WTC11 (cell line): Measurements from ENCODE around the gene WHAMM. TPM values are rescaled to one million over a fixed set of nuclear protein-coding genes. Genes with fewer than 3 reads are reported as not detected.

Experiments
- ATAC-seq: fragments of 200-7000 bp; cut with Tn5 transposase; 2 replicates; pipeline ENCODE4 v1.10.0; 2021; ENCODE audit warnings: mild to moderate bottlenecking, moderate library complexity
- CTCF ChIA-PET: fragments of 300-600 bp; sonication (Branson Sonifier 250); formaldehyde crosslinking; loops from one replicate; lab custom pipeline; 2021; ENCODE audit warnings: antibody characterized with exemption; lab: Charles Lee
- POLR2A ChIA-PET: fragments of 350-600 bp; sonication (Branson Sonifier 250); formaldehyde crosslinking; loops from one replicate; lab custom pipeline; 2021; ENCODE audit warnings: antibody characterized with exemption; lab: Charles Lee
- DNase-seq: peaks from one replicate; pipeline ENCODE4 v3.0.0; 2021; ENCODE audit warnings: low spot score
- H3K27ac Mint-ChIP-seq: 2 replicates; pipeline ENCODE4 v1.8.0; 2021; ENCODE audit warnings: mixed read lengths
- H3K27me3 Mint-ChIP-seq: 2 replicates; pipeline ENCODE4 v1.8.0; 2021; ENCODE audit warnings: low read depth, mild to moderate bottlenecking, moderate library complexity, mixed read lengths
- H3K36me3 Mint-ChIP-seq: 2 replicates; pipeline ENCODE4 v1.8.0; 2021; ENCODE audit warnings: mixed read lengths
- H3K4me1 Mint-ChIP-seq: 2 replicates; pipeline ENCODE4 v1.8.0; 2022; ENCODE audit warnings: mixed read lengths
- H3K4me3 Mint-ChIP-seq: 2 replicates; pipeline ENCODE4 v1.8.0; 2021; ENCODE audit warnings: mild to moderate bottlenecking, moderate library complexity, mixed read lengths
- H3K9me3 Mint-ChIP-seq: 2 replicates; pipeline ENCODE4 v1.8.0; 2021; ENCODE audit warnings: mixed read lengths
- GABPB1 ChIP-seq: sonication (generic); formaldehyde crosslinking; IDR thresholded peaks from 2 replicates; pipeline ENCODE4 v1.8.1; 2023; ENCODE audit warnings: mild to moderate bottlenecking, missing genetic modification reagents
- JUN ChIP-seq: sonication (generic); formaldehyde crosslinking; IDR thresholded peaks from 2 replicates; pipeline ENCODE4 v1.8.0; 2023; ENCODE audit warnings: mild to moderate bottlenecking, missing genetic modification reagents
- NFE2L1 ChIP-seq: sonication (generic); formaldehyde crosslinking; IDR thresholded peaks from 2 replicates; pipeline ENCODE4 v1.8.1; 2023; ENCODE audit warnings: missing genetic modification reagents
- SP1 ChIP-seq: sonication (generic); formaldehyde crosslinking; conservative IDR thresholded peaks from 2 replicates; pipeline ENCODE4 v1.8.1; 2022; ENCODE audit warnings: missing genetic modification reagents
- TEAD4 ChIP-seq: sonication (generic); formaldehyde crosslinking; IDR thresholded peaks from 2 replicates; pipeline ENCODE4 v1.8.0; 2022; ENCODE audit warnings: mild to moderate bottlenecking, missing genetic modification reagents
- TP53 ChIP-seq: sonication (generic); formaldehyde crosslinking; IDR thresholded peaks from 2 replicates; pipeline ENCODE4 v1.8.1; 2023; ENCODE audit warnings: mild to moderate bottlenecking, missing genetic modification reagents
- ZNF232 ChIP-seq: sonication (generic); formaldehyde crosslinking; IDR thresholded peaks from 2 replicates; pipeline ENCODE4 v1.8.0; 2022; ENCODE audit warnings: mild to moderate bottlenecking, missing genetic modification reagents
- ZNF317 ChIP-seq: sonication (generic); formaldehyde crosslinking; IDR thresholded peaks from 2 replicates; pipeline ENCODE4 v1.8.1; 2023; ENCODE audit warnings: low read depth, mild to moderate bottlenecking, moderate library complexity, missing genetic modification reagents, borderline replicate concordance
- total RNA-seq: library from RNA; stranded (reverse); gene quantifications from 3 replicates; pipeline ENCODE4 v1.2.3, GENCODE V29; 2021
- TF ChIP-seq, protein P1 (sequence below): fragments of 250-450 bp; sonication (Bioruptor Pico); IDR thresholded peaks from 2 replicates; pipeline ENCODE4 v1.9.0; 2021; ENCODE audit warnings: mild to moderate bottlenecking
- TF ChIP-seq, protein P2 (sequence below): sonication (generic); formaldehyde crosslinking; IDR thresholded peaks from 2 replicates; pipeline ENCODE4 v1.8.1; 2023; ENCODE audit warnings: mild to moderate bottlenecking, missing genetic modification reagents, moderate library complexity
- TF ChIP-seq, protein P3 (sequence below): fragments of 250-450 bp; sonication (Bioruptor Pico); IDR thresholded peaks from 2 replicates; pipeline ENCODE4 v1.9.0; 2021; ENCODE audit warnings: mild to moderate bottlenecking, borderline replicate concordance
- TF ChIP-seq, protein P4 (sequence below): sonication (generic); formaldehyde crosslinking; IDR thresholded peaks from 2 replicates; pipeline ENCODE4 v1.8.0; 2022; ENCODE audit warnings: mild to moderate bottlenecking, missing genetic modification reagents
- TF ChIP-seq, protein P5 (sequence below): fragments of 200-600 bp; IDR thresholded peaks from 2 replicates; pipeline ENCODE4 v1.8.0; 2022; ENCODE audit warnings: antibody characterized with exemption
- TF ChIP-seq, protein P6 (sequence below): sonication (generic); formaldehyde crosslinking; IDR thresholded peaks from 2 replicates; pipeline ENCODE4 v1.8.1; 2022; ENCODE audit warnings: low read depth, mild to moderate bottlenecking, moderate library complexity, missing genetic modification reagents, borderline replicate concordance

WHAMM gene
- total RNA-seq, 1 experiment from 2014 or later, result 3.2 TPM

DNA sequence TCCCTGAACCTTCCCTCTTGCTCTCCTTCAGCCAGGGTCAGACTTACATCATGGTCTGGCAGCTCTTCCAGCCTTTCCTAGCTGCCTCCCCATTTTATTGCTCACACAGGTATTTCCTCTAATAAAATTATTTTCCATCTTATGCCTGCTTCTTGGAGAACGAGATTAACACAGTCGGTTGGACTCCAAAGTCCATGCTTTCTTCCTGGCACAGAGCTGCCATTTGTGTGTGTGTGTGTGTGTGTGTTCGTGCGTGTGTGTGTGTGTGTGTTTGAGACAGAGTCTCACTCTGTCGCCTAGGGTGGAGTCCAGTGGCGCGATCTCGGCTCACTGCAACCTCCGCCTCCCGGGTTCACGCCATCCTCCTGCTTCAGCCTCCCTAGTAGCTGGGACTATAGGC is 19.1 kb upstream of the WHAMM start:
- Mint-ChIP-seq H3K27me3 (peaks cover 15% of the 10 kb centered on the region), H3K9me3 (peaks cover 16% of the 10 kb centered on the region), H3K36me3 (no peaks in the 10 kb centered on the region), H3K27ac (no peak overlapping the region), H3K4me3 (no peak overlapping the region), H3K4me1 (no peaks in the 10 kb centered on the region)
- DNase-seq, result no peak
- ATAC-seq, result no peak
- POLR2A ChIA-PET, result no interaction called here
- TF ChIP-seq, protein P1, sequence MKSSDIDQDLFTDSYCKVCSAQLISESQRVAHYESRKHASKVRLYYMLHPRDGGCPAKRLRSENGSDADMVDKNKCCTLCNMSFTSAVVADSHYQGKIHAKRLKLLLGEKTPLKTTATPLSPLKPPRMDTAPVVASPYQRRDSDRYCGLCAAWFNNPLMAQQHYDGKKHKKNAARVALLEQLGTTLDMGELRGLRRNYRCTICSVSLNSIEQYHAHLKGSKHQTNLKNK (CRISPR knock-in tag), result no peak
- TF ChIP-seq, protein P2, sequence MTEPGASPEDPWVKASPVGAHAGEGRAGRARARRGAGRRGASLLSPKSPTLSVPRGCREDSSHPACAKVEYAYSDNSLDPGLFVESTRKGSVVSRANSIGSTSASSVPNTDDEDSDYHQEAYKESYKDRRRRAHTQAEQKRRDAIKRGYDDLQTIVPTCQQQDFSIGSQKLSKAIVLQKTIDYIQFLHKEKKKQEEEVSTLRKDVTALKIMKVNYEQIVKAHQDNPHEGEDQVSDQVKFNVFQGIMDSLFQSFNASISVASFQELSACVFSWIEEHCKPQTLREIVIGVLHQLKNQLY (CRISPR knock-in tag), result no peak
- TF ChIP-seq ZNF232 (no peak), SP1 (CRISPR knock-in tag) (no peak), NFE2L1 (CRISPR knock-in tag) (no peak), JUN (CRISPR knock-in tag) (no peak), TEAD4 (CRISPR knock-in tag) (no peak)
- TF ChIP-seq, protein P3, sequence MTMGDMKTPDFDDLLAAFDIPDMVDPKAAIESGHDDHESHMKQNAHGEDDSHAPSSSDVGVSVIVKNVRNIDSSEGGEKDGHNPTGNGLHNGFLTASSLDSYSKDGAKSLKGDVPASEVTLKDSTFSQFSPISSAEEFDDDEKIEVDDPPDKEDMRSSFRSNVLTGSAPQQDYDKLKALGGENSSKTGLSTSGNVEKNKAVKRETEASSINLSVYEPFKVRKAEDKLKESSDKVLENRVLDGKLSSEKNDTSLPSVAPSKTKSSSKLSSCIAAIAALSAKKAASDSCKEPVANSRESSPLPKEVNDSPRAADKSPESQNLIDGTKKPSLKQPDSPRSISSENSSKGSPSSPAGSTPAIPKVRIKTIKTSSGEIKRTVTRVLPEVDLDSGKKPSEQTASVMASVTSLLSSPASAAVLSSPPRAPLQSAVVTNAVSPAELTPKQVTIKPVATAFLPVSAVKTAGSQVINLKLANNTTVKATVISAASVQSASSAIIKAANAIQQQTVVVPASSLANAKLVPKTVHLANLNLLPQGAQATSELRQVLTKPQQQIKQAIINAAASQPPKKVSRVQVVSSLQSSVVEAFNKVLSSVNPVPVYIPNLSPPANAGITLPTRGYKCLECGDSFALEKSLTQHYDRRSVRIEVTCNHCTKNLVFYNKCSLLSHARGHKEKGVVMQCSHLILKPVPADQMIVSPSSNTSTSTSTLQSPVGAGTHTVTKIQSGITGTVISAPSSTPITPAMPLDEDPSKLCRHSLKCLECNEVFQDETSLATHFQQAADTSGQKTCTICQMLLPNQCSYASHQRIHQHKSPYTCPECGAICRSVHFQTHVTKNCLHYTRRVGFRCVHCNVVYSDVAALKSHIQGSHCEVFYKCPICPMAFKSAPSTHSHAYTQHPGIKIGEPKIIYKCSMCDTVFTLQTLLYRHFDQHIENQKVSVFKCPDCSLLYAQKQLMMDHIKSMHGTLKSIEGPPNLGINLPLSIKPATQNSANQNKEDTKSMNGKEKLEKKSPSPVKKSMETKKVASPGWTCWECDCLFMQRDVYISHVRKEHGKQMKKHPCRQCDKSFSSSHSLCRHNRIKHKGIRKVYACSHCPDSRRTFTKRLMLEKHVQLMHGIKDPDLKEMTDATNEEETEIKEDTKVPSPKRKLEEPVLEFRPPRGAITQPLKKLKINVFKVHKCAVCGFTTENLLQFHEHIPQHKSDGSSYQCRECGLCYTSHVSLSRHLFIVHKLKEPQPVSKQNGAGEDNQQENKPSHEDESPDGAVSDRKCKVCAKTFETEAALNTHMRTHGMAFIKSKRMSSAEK, result no peak
- TF ChIP-seq, protein P4, sequence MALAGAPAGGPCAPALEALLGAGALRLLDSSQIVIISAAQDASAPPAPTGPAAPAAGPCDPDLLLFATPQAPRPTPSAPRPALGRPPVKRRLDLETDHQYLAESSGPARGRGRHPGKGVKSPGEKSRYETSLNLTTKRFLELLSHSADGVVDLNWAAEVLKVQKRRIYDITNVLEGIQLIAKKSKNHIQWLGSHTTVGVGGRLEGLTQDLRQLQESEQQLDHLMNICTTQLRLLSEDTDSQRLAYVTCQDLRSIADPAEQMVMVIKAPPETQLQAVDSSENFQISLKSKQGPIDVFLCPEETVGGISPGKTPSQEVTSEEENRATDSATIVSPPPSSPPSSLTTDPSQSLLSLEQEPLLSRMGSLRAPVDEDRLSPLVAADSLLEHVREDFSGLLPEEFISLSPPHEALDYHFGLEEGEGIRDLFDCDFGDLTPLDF (CRISPR knock-in tag), result no peak
- TF ChIP-seq, protein P5, sequence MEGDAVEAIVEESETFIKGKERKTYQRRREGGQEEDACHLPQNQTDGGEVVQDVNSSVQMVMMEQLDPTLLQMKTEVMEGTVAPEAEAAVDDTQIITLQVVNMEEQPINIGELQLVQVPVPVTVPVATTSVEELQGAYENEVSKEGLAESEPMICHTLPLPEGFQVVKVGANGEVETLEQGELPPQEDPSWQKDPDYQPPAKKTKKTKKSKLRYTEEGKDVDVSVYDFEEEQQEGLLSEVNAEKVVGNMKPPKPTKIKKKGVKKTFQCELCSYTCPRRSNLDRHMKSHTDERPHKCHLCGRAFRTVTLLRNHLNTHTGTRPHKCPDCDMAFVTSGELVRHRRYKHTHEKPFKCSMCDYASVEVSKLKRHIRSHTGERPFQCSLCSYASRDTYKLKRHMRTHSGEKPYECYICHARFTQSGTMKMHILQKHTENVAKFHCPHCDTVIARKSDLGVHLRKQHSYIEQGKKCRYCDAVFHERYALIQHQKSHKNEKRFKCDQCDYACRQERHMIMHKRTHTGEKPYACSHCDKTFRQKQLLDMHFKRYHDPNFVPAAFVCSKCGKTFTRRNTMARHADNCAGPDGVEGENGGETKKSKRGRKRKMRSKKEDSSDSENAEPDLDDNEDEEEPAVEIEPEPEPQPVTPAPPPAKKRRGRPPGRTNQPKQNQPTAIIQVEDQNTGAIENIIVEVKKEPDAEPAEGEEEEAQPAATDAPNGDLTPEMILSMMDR, result no peak
- CTCF ChIA-PET, result no interaction called here

DNA sequence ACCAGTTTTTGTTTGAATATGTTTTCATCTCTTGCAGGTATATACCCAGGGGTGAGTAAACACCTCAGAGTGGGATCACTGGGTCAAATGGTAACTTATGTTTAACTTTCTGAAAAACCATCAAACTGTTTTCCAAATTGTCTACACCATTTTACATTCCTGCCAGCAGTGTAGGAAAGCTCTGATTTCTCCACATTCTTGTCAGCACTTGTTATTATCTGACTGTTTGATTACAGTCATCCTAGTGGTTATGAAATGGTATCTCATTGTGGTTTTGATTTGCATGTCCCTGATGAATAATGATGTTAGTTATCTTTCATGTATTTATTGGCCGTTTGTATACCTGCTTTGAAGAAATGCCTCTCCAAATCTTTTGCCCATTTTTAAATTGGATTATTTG is 17.4 kb upstream of the WHAMM start:
- Mint-ChIP-seq H3K36me3 (no peaks in the 10 kb centered on the region), H3K27ac (no peak overlapping the region), H3K4me3 (no peak overlapping the region), H3K27me3 (peaks cover 5% of the 10 kb centered on the region), H3K9me3 (peaks cover 16% of the 10 kb centered on the region), H3K4me1 (no peaks in the 10 kb centered on the region)
- ATAC-seq (no peak), DNase-seq (no peak)
- CTCF ChIA-PET, result no interaction called here
- POLR2A ChIA-PET, result no interaction called here
- TF ChIP-seq SP1 (CRISPR knock-in tag) (no peak), GABPB1 (CRISPR knock-in tag) (no peak), TP53 (CRISPR knock-in tag) (no peak), ZNF317 (CRISPR knock-in tag) (no peak)
- TF ChIP-seq, protein P6, sequence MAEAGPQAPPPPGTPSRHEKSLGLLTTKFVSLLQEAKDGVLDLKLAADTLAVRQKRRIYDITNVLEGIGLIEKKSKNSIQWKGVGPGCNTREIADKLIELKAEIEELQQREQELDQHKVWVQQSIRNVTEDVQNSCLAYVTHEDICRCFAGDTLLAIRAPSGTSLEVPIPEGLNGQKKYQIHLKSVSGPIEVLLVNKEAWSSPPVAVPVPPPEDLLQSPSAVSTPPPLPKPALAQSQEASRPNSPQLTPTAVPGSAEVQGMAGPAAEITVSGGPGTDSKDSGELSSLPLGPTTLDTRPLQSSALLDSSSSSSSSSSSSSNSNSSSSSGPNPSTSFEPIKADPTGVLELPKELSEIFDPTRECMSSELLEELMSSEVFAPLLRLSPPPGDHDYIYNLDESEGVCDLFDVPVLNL, result no peak
